Inflammatory macrophage treated with lipopolysaccharide for 1 hour (primary cell): ENCODE measurements around the gene NBPF3.
A peak's percentile ranks its signal among the peaks of the same experiment; 100 is the strongest.
"Not testable (repeated sequence)": the region's sequence is repeated elsewhere in the genome, so short reads cannot be mapped to it uniquely, and the experiment has no call there.

Experiments used
- DNase-seq, 2 donors: peaks; one replicate each; pipeline ENCODE4 v3.0.0-alpha.2; 2020 to 2022

NBPF3 gene

GRCh38 chr1:21439721-21440629 lies at the start of gene NBPF3:
NBPF3 (plus strand) TSS chr1:21440137; CDS start chr1:21445087, 4,950 bp downstream.
- DNase-seq, result peak; percentile 76 to 84

GRCh38 chr1:21391497-21391896 lies 48.4 kb upstream of the NBPF3 start:
- no peak for DNase-seq

GRCh38 chr1:21392587-21393263 lies 47.2 kb upstream of the NBPF3 start:
- no peak for DNase-seq

- peak; percentile 16 to 21 for DNase-seq
These were observed 43.4 kb upstream of the NBPF3 start for GRCh38 chr1:21396516-21396915.

- no peak for DNase-seq
These were observed 42.1 kb upstream of the NBPF3 start for GRCh38 chr1:21397813-21398188.

GRCh38 chr1:21401726-21402346 lies 38.1 kb upstream of the NBPF3 start:
- DNase-seq, result not testable (repeated sequence)

GRCh38 chr1:21406659-21407058 lies 33.3 kb upstream of the NBPF3 start:
- no peak for DNase-seq

GRCh38 chr1:21409897-21410296 lies 30.0 kb upstream of the NBPF3 start:
- DNase-seq, result peak; percentile 79 to 95

GRCh38 chr1:21414015-21414414 lies 25.9 kb upstream of the NBPF3 start:
- no peak for DNase-seq

- DNase-seq, result not testable (repeated sequence)
These were observed 19.6 kb upstream of the NBPF3 start for GRCh38 chr1:21420378-21420777.

- not testable (repeated sequence) for DNase-seq
These were observed 18.6 kb upstream of the NBPF3 start for GRCh38 chr1:21421307-21421706.

- not testable (repeated sequence) for DNase-seq
These were observed 12.0 kb upstream of the NBPF3 start for GRCh38 chr1:21427798-21428480.

GRCh38 chr1:21428481-21429073 lies 11.4 kb upstream of the NBPF3 start:
- not testable (repeated sequence) for DNase-seq

- DNase-seq, result not testable (repeated sequence)
These were observed 10.7 kb upstream of the NBPF3 start for GRCh38 chr1:21429210-21429609.

GRCh38 chr1:21430875-21431274 lies 9.1 kb upstream of the NBPF3 start:
- DNase-seq, result not testable (repeated sequence)

- DNase-seq, result no peak
These were observed 5.5 kb upstream of the NBPF3 start for GRCh38 chr1:21434394-21434793.

GRCh38 chr1:21435646-21436487 lies 4.1 kb upstream of the NBPF3 start:
- no peak for DNase-seq

- DNase-seq, result no peak
These were observed 3.2 kb upstream of the NBPF3 start for GRCh38 chr1:21436488-21437340.

GRCh38 chr1:21437341-21437640 lies 2.6 kb upstream of the NBPF3 start:
- no peak for DNase-seq

GRCh38 chr1:21438646-21439312 lies 1.2 kb upstream of the NBPF3 start:
- DNase-seq, result not testable (repeated sequence)
